ENCODE measurements around the gene SRM. TPM values are rescaled to one million over a fixed set of nuclear protein-coding genes. Genes with fewer than 3 reads are reported as not detected.

Gene SRM
- total RNA-seq, 1 experiment from 2014 or later: 249 TPM

GRCh38 chr1:11054181-11054580 is 5.6 kb downstream of the SRM start:
- H3K9me3 ChIP-seq (ENCODE audit: control insufficient read depth, insufficient read depth, low read depth, low read length): no peaks in the 10 kb centered on the region
- ChIA-PET POLR2A (no interaction called here), CTCF (interaction anchor here (0.6 to 1.2 kb wide), 2 partner anchors 17 to 560 kb away, joined by 3 to 8 read pairs; no protein-coding TSS in a partner anchor)
- ATAC-seq (peak; percentile 14; the same call in 1 of the 2 replicates), DNase-seq (ENCODE audit: low read depth, low spot score) (no peak)
- H3K27me3 ChIP-seq (ENCODE audit: control insufficient read depth, insufficient read depth, low read length): no peaks in the 10 kb centered on the region
- intact Hi-C loops (cut with micrococcal nuclease; ENCODE audit: unreplicated experiment): no loop called here
- H3K4me1 ChIP-seq (ENCODE audit: control insufficient read depth, insufficient read depth, low read length): peaks cover 14% of the 10 kb centered on the region
- TF ChIP-seq TCF7L2 (IDR thresholded peaks at IDR 0.05; ENCODE audit: low read depth, low read length) (no peak), CTCF (IDR thresholded peaks at IDR 0.05) (no peak), SIN3A (IDR thresholded peaks at IDR 0.05; ENCODE audit: borderline replicate concordance, insufficient read depth, low read depth, low read length) (no peak), POLR2AphosphoS5 (IDR thresholded peaks at IDR 0.05; ENCODE audit: low read depth, low read length) (no peak), REST (IDR thresholded peaks at IDR 0.05; ENCODE audit: insufficient read depth in 1 of 2, low read depth in 2 of 2, low read length in 1 of 2) (no peak)
- no TSS peak for BruUV-seq (replicated peaks)
- in situ Hi-C loops (cut with HindIII; ENCODE audit: low pct_unique_long_range_greater_than_20kb, low sequenced_read_pairs): no loop called here
- H3K4me3 ChIP-seq (ENCODE audit: low read depth in 2 of 2, low read length in 2 of 2): no peak overlapping the region
- H3K36me3 ChIP-seq (ENCODE audit: control insufficient read depth, insufficient read depth, low read length): peaks cover 5% of the 10 kb centered on the region
- H3K27ac ChIP-seq (ENCODE audit: low read length): no peak overlapping the region

GRCh38 chr1:11053758-11054137 is 6.1 kb downstream of the SRM start:
- ChIA-PET POLR2A (no interaction called here), CTCF (no interaction called here)

More at GRCh38 chr1:11053758-11054137, 6.1 kb downstream of the SRM start:
- in situ Hi-C loops (cut with HindIII; ENCODE audit: low pct_unique_long_range_greater_than_20kb, low sequenced_read_pairs) (no loop called here), intact Hi-C loops (cut with micrococcal nuclease; ENCODE audit: unreplicated experiment) (no loop called here)
- H3K27ac ChIP-seq (ENCODE audit: low read length): no peak overlapping the region
- H3K9me3 ChIP-seq (ENCODE audit: control insufficient read depth, insufficient read depth, low read depth, low read length): no peaks in the 10 kb centered on the region
- DNase-seq (ENCODE audit: low read depth, low spot score) (no peak), ATAC-seq (peak; percentile 52)
- no peak overlapping the region for H3K4me3 ChIP-seq (ENCODE audit: low read depth in 2 of 2, low read length in 2 of 2)
- BruUV-seq (replicated peaks): no TSS peak
- peaks cover 5% of the 10 kb centered on the region for H3K36me3 ChIP-seq (ENCODE audit: control insufficient read depth, insufficient read depth, low read length)
- TF ChIP-seq REST (IDR thresholded peaks at IDR 0.05; ENCODE audit: insufficient read depth in 1 of 2, low read depth in 2 of 2, low read length in 1 of 2) (peak; percentile 94 to 95), POLR2AphosphoS5 (IDR thresholded peaks at IDR 0.05; ENCODE audit: low read depth, low read length) (no peak; the same call in 1 of the 2 replicates), SIN3A (IDR thresholded peaks at IDR 0.05; ENCODE audit: borderline replicate concordance, insufficient read depth, low read depth, low read length) (no peak)
- H3K4me1 ChIP-seq (ENCODE audit: control insufficient read depth, insufficient read depth, low read length): peaks cover 14% of the 10 kb centered on the region
- no peaks in the 10 kb centered on the region for H3K27me3 ChIP-seq (ENCODE audit: control insufficient read depth, insufficient read depth, low read length)
